Middle frontal gyrus (tissue), 1 donor: ENCODE results near the gene SPRED3.
"Not testable (repeated sequence)": the region's sequence is repeated elsewhere in the genome, so short reads cannot be mapped to it uniquely, and the experiment has no call there.

Source experiments
- DNase-seq: peaks from one replicate; pipeline ENCODE4 v3.0.0-alpha.2; 2015; ENCODE audit warnings: low spot score; ENCODE audit errors: extremely low spot score

Gene SPRED3

GRCh38 chr19:38417146-38417543 lies 28.6 kb downstream of the SPRED3 start:
- DNase-seq, result no peak

- DNase-seq, result no peak
Measured at GRCh38 chr19:38417544-38418506, 29.3 kb downstream of the SPRED3 start.

DNA sequence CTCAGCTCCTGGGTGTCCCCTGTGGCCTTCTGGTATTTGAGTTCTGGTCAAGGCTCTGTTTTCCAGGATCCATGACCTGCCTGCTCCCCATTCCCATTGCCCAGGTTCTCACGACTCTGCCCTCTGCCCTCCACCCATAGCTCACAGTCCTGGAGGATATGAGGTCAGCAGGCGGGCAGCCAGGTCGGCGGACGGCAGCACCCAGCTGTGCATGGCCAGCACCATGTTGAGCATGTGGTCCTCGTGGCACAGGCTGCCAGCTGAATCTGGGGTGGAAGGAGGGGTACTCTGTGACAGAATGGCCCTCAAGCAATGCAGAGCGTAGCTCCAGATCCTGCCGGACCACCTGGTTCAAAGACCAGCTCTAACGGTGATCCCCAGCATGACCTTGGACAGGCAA lies 32.4 kb downstream of the SPRED3 start:
- DNase-seq, result no peak

GRCh38 chr19:38421856-38422255 lies 33.4 kb downstream of the SPRED3 start:
- DNase-seq, result no peak

GRCh38 chr19:38422438-38422837 lies 33.9 kb downstream of the SPRED3 start:
- no peak for DNase-seq

DNA sequence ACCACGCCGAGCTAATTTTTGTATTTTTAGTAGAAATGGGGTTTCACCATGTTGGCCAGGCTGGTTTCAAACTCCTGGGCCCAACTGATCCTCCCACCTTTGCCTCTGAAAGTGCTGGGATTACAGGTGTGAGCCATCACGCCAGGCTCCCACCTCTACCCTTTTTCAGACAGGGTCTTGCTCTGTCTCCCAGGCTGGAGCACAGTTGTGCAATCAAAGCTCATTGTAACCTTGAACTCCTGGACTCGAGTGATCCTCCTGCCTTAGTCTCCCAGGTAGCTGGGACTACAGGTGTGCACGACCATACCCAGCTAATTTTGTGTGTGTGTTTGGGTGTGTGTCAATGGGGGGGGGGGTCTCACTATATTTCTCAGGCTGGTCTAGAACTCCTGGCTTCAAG lies 35.8 kb downstream of the SPRED3 start:
- DNase-seq, result no peak

DNA sequence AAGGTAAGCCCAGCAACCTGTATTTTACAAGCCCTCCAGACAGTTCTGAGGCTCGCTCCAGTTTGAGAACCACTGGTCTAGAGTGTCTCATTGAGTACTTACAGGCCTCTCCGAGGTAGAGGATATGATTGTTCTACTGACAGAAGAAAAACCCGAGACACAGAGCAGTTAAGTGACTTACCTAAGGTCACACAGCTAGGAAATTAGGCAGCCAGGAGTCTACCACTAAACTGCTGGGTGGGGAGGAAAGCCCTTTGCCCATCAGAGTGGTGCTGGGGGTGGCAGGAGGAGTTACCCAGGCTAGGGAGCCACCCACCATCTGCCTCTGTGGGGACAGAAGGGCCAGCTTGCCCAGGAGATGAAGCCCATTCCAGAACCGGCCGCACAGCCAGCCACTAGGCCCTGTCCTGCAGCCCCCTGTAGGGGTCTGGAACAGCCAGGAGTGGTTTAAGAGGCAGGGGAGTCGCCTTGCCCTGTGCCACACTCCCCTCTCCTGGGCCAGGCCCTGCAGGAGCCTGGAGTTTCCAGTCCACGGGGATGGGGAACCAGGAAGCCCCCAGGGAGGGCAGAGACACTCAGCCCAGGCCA lies 36.8 kb downstream of the SPRED3 start:
- DNase-seq, result no peak

- no peak for DNase-seq
Measured at GRCh38 chr19:38425810-38426466, 37.4 kb downstream of the SPRED3 start, which contains the start of gene RASGRP4. Gene RASGRP4, minus strand, starts transcription at chr19:38426219. Its CDS starts 128 bp downstream, at chr19:38426091.

DNA sequence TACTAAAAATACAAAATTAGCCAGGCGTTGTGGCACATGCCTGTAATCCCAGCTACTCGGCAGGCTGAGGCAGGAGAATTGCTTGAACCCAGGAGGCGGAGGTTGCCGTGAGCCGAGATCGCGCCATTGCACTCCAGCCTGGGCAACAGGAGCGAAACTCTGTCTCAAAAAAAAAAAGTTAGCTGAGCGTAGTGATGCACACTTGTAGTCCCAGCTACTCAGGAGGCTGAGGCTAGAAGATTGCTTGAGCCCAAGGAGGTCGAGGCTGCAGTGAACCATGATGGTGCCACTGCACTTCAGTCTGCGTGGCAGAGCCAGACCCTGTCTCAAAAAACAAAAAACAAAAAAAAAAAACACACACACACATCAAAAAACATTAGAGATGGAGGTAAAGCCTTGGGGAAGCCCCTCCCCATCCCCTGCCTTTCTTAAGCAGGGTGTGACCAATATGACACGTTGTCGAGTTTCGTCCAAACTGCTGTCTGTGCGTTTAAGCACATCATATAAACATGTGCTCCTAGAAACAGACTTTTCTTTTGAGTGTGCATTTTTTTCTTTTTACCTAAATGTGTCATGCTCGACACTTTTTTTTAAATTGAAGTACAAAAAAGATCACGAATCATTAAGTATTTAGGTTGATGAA lies 38.7 kb downstream of the SPRED3 start:
- DNase-seq, result not testable (repeated sequence)

DNA sequence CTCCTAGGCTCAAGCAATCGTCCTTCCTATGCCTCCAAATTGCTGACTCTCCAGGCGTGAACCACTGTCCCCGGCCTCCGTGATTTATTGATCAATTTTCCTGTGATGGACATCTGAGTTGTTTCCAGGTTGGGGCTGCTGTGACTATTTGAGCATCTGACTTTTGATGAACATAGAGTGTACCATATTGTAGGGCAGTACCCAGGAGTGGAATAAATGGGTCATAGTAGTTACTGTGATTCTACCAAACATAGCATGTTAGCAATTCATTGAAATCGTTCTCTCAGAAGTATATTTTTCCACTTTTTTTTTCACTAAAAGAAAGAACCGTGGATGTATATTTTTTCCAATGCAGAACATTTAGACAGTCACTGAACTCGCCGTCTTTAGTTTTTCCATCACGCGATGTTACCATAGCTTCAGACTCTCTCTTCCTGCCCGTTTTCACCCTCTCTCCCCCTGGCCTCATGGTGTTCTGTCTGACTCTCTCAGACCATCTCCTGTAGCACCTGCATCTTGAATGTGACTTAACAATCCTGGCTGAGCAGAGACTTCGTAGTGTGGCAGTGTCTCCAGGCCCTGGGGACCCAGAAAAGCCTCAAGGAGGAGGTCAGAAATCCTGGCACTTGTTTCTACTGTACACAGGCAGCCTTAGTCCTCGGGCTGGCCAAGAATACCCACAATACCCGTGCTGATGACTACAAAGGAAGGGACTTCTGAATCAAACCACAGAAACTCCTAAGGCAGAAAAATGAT lies 40.7 kb downstream of the SPRED3 start:
- no peak for DNase-seq

GRCh38 chr19:38429811-38430156 lies 41.3 kb downstream of the SPRED3 start:
- DNase-seq, result no peak

DNA sequence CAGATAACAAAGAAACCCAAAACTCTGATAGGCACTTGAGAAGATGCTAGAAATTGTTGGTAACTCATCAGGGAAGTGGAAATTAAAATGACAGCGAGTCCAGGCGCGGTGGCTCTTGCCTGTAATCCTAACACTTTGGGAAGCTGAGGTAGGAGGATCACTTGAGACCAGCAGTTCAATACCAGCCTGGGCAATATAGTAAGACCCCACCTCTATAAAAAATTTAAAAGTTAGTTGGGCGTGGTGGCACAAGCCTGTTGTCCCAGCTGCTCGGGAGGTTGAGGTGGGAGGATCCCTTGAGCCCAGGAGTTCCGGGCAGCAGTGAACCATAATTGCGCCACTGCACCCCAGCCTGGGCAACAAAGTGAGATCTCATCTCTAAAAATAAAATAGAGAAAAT lies 42.4 kb downstream of the SPRED3 start:
- DNase-seq, result no peak

DNA sequence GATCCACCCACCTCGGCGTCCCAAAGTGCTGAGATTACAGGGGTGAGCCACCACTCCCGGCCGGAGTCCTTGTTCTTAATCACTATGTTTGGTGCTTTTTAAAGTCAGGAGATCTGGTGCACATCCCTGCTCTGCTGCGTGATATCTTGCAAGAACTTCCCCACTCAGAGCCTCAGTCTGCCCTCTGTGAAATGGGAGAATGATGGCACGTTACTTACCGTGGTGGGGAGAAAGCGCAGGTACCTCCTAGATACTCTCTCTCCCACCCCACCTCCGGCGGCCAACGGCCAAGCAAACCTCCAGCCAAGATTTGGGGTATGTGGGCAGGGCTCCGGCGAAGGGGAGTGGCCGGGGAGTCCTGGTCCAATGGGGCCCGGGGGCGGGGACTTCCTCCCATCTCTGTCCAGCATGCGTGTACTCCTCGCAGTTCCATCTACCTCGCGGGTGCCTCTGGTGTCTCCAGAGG lies 44.8 kb downstream of the SPRED3 start, which contains the start of gene RYR1:
RYR1 (plus strand) TSS at position 424 of the 466 bp plus-strand sequence. CDS start 139 bp downstream, outside the sequence.
- DNase-seq, result no peak

- DNase-seq, result no peak
Measured at GRCh38 chr19:38434549-38435051, 46.1 kb downstream of the SPRED3 start.

DNA sequence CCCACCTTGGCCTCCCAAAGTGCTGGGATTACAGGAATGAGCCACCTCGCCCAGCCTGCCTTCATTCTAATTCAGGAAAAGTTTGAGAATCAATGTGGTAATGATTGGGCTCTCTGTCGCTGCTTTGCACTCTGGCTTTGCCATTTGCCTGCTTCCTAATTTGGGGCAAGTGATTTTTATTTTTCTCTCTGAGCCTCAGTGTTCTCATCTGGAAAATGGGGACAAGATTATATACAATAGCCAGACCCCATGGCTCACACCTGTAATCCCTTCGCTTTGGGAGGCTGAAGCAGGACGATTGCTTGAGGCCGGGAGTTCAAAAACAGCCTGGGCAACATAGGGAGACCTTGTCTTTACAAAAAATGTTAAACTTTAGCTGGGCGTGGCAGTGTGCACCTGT lies 48.8 kb downstream of the SPRED3 start:
- no peak for DNase-seq

DNA sequence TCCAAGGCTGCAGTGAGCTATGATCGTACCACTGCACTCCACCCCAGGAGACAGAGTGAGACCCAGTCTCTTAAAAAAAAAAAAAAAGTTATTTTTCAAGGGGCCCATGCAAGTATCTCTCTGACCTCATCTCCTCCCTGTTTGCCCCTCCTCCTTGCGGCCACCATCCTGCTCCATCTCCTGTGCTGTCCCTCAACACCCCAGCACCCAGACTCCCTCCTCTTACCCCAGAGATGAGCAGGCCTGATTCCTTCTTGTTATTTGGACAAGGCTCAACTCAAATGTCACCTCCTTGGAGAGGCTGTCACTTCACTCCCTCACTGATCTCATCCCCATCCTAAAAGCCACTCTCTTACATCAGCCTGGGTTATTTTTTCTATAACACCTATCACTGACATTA lies 49.4 kb downstream of the SPRED3 start:
- DNase-seq, result no peak

- no peak for DNase-seq
Measured at GRCh38 chr19:38440592-38440991, 52.1 kb downstream of the SPRED3 start.

DNA sequence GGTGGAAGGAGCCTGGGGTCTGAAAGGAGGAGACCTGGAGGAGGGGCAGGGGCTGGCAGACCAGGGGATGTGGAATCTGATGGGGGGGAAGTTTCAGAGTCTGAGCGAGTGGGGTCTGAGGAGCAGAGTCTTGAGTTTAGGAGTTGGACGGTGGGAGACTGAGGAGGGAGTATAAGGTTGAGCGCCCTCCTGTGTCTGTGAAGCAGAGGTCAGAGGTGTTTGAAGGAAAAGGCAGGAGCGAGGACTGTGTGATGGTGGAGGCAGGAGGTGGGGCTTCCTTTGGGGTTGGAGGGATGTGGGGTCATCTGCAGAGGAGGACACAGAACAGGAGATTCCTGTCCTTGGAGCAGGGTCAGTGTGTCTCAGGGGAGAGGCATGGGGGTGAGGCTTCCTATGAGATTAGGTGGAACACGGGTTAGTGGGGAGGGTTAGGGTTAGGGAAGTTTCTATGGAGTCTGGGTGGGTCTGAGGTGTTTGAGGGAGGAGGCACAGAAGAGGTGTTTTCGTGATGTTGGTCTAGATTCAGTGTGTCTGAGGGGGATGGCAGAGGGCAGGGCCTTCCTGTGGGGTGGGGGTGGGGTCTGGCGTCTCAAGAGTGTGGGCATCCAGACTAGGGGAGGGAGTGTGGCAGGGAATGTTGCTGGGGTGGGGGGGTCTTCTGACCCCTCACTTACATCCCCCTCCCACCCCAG lies 53.3 kb downstream of the SPRED3 start:
- no peak for DNase-seq

DNA sequence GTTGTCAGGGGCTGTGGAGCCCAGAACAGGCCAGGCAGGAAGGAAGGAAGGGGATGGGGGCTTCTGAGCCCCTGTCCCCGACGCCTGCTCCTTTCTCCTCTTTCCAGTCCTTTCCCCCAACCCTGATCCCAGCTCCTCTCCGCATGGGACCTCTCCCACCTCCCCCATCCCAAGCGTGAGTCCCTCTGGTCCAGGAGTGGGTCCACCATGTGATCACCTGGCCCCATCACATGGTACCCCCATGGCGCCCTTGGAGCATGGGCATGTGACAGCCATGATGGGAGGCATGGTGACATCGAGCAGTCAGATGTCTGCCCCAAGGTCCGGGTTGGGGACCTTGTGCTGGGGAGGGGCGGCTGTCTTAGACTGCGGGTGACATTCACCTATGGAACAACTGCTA lies 54.2 kb downstream of the SPRED3 start:
- no peak for DNase-seq

GRCh38 chr19:38443458-38443999 lies 55.0 kb downstream of the SPRED3 start:
- no peak for DNase-seq
